ENCODE measurements around the gene PLCB1.

DNA sequence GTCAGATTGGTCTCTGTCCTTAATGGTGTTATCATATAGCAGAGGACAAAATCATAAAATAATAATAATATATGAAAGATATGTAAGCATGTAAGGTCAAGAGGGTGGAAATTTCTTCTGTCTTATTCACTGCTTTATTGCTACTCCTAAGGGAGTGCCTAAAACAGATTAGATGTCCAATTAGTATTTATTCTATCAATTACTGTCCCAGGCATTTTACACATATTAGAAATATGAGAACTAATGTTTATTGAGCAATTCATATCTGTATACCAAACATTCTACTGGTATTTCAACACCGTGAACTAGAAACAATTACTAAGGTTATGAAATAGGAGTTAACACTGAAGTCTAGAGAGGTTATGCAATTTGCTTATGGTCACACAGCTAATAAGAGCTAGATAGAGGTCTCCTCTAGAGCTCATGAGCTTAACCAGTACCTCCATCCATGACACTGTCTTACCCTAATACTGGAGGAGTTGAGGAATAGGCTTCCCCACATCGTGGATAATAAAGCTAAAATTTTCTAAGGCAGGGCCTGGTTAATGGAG is 302.3 kb downstream of the PLCB1 start:
- TF ChIP-seq, protein P1, sequence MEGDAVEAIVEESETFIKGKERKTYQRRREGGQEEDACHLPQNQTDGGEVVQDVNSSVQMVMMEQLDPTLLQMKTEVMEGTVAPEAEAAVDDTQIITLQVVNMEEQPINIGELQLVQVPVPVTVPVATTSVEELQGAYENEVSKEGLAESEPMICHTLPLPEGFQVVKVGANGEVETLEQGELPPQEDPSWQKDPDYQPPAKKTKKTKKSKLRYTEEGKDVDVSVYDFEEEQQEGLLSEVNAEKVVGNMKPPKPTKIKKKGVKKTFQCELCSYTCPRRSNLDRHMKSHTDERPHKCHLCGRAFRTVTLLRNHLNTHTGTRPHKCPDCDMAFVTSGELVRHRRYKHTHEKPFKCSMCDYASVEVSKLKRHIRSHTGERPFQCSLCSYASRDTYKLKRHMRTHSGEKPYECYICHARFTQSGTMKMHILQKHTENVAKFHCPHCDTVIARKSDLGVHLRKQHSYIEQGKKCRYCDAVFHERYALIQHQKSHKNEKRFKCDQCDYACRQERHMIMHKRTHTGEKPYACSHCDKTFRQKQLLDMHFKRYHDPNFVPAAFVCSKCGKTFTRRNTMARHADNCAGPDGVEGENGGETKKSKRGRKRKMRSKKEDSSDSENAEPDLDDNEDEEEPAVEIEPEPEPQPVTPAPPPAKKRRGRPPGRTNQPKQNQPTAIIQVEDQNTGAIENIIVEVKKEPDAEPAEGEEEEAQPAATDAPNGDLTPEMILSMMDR (IDR thresholded peaks at IDR 0.05; ENCODE audit: low read length) = no peak
- TF ChIP-seq EZH2 (IDR thresholded peaks at IDR 0.05; ENCODE audit: borderline replicate concordance, low read length) = no peak
